NB4 (cell line): ENCODE data around the gene PCDHGA12.

ENCODE experiments used
- POLR2A ChIP-seq: IDR thresholded peaks from 2 replicates; pipeline ENCODE4 v1.6.1; 2011; ENCODE audit warnings: mild to moderate bottlenecking; ENCODE audit not compliant: insufficient read length; ENCODE audit errors: extremely low read depth
- TF ChIP-seq, protein P1 (sequence below): IDR thresholded peaks from one replicate; pipeline ENCODE4 v1.5.1; 2012; ENCODE audit warnings: low read depth, low read length
- TF ChIP-seq, protein P2 (sequence below): IDR thresholded peaks from 2 replicates; pipeline ENCODE4 v1.6.1; 2011; ENCODE audit warnings: low read depth, low read length

DNA sequence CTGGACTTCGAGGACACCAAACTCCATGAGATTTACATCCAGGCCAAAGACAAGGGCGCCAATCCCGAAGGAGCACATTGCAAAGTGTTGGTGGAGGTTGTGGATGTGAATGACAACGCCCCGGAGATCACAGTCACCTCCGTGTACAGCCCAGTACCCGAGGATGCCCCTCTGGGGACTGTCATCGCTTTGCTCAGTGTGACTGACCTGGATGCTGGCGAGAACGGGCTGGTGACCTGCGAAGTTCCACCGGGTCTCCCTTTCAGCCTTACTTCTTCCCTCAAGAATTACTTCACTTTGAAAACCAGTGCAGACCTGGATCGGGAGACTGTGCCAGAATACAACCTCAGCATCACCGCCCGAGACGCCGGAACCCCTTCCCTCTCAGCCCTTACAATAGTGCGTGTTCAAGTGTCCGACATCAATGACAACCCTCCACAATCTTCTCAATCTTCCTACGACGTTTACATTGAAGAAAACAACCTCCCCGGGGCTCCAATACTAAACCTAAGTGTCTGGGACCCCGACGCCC is 46.8 kb downstream of the PCDHGA12 start:
- TF ChIP-seq, protein P1, sequence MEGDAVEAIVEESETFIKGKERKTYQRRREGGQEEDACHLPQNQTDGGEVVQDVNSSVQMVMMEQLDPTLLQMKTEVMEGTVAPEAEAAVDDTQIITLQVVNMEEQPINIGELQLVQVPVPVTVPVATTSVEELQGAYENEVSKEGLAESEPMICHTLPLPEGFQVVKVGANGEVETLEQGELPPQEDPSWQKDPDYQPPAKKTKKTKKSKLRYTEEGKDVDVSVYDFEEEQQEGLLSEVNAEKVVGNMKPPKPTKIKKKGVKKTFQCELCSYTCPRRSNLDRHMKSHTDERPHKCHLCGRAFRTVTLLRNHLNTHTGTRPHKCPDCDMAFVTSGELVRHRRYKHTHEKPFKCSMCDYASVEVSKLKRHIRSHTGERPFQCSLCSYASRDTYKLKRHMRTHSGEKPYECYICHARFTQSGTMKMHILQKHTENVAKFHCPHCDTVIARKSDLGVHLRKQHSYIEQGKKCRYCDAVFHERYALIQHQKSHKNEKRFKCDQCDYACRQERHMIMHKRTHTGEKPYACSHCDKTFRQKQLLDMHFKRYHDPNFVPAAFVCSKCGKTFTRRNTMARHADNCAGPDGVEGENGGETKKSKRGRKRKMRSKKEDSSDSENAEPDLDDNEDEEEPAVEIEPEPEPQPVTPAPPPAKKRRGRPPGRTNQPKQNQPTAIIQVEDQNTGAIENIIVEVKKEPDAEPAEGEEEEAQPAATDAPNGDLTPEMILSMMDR: no peak
- no peak for TF ChIP-seq POLR2A
- TF ChIP-seq, protein P2, sequence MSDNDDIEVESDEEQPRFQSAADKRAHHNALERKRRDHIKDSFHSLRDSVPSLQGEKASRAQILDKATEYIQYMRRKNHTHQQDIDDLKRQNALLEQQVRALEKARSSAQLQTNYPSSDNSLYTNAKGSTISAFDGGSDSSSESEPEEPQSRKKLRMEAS: no peak
